AG04449 (cell line): ENCODE data around the gene THOC2.
"Not testable (repeated sequence)": the region's sequence is repeated elsewhere in the genome, so short reads cannot be mapped to it uniquely, and the experiment has no call there.

Source experiments
- CTCF ChIA-PET: fragments of 350-600 bp; formaldehyde crosslinking; extraction: SDS; loops from one replicate; lab custom pipeline; 2021; ENCODE audit warnings: antibody characterized with exemption; lab: Yijun Ruan, JAX
- POLR2A ChIA-PET: fragments of 400-600, 350-600 bp; formaldehyde crosslinking; extraction: SDS; loops from one replicate; lab custom pipeline; 2020; ENCODE audit warnings: antibody characterized with exemption, inconsistent platforms; lab: Yijun Ruan, JAX
- DNase-seq: peaks from one replicate; pipeline ENCODE4 v3.0.0-alpha.2; 2010; ENCODE audit warnings: low read depth, low spot score
- H3K4me3 ChIP-seq: 2 replicates; pipeline ENCODE4 v1.5.1; 2011; ENCODE audit warnings: low read depth, mild to moderate bottlenecking, control low read depth, low read length
- CTCF ChIP-seq: IDR thresholded peaks from one replicate; pipeline ENCODE4 v1.5.1; 2011; ENCODE audit warnings: mild to moderate bottlenecking, moderate library complexity, low read length, control low read depth, inconsistent platforms; ENCODE audit not compliant: insufficient read depth; ENCODE audit errors: missing control alignments

Gene THOC2

DNA sequence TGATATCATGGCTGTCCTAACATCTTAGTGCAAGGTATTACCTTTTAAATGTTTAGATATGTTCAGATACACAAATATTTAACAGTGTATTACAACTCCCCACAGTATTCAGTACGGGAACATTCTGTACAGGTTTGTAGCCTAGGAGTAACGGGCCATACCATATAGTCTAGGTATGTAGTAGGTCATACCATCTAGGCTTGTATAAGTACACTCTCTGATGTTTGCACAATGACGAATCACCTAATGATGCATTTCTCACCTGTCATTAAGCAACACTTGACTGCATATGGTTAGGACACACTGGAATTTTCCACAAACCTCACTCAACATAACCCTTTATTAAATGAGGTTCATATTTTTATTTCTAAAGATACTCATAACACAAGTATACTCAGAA, 67.7 kb downstream of the THOC2 start:
- no peak overlapping the region for H3K4me3 ChIP-seq
- no peak for TF ChIP-seq CTCF
- ChIA-PET CTCF (no interaction called here), POLR2A (no interaction called here)
- DNase-seq, result no peak

- DNase-seq, result peak; percentile 16
- POLR2A ChIA-PET, H3K4me3 ChIP-seq, CTCF ChIA-PET: not testable (repeated sequence)
Measured at GRCh38 chrX:123664467-123665167, 68.2 kb downstream of the THOC2 start.

DNA sequence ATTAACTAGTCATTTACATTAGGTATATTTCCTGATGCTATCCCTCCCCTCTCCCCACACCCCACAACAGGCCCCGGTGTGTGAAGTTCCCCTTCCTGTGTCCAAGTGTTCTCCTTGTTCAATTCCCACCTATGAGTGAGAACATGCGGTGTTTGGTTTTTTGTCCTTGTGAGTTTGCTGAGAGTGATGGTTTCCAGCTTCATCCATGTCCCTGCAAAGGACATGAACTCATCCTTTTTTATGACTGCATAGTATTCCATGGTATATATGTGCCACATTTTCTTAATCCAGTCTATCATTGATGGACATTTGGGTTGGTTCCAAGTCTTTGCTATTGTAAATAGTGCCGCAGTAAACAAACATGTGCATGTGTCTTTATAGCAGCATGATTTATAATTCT, 69.1 kb downstream of the THOC2 start:
- CTCF ChIA-PET, result not testable (repeated sequence)

GRCh38 chrX:123656507-123656906, 76.3 kb downstream of the THOC2 start:
- CTCF ChIA-PET, result not testable (repeated sequence)

More for the DNA sequence above, 69.1 kb downstream of the THOC2 start:
- H3K4me3 ChIP-seq, POLR2A ChIA-PET, DNase-seq: not testable (repeated sequence)

DNA sequence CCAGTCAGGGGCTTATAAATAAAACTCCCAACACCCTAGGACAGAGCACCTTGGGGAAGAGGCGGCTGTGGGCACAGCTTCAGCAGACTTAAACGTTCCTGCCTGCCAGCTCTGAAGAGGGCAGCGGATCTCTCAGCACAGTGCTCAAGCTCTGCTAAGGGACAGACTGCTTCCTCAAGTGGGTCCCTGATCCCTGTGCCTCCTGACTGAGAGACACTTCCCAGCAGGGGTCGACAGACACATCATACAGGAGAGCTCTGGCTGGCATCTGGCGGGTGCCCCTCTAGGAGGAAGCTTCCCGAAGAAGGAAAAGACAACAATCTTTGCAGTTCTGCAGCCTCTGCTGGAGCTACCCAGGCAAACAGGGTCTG, 84.1 kb downstream of the THOC2 start:
- CTCF ChIA-PET, POLR2A ChIA-PET, H3K4me3 ChIP-seq: not testable (repeated sequence)

More at GRCh38 chrX:123656507-123656906, 76.3 kb downstream of the THOC2 start:
- POLR2A ChIA-PET, DNase-seq, H3K4me3 ChIP-seq: not testable (repeated sequence)

DNA sequence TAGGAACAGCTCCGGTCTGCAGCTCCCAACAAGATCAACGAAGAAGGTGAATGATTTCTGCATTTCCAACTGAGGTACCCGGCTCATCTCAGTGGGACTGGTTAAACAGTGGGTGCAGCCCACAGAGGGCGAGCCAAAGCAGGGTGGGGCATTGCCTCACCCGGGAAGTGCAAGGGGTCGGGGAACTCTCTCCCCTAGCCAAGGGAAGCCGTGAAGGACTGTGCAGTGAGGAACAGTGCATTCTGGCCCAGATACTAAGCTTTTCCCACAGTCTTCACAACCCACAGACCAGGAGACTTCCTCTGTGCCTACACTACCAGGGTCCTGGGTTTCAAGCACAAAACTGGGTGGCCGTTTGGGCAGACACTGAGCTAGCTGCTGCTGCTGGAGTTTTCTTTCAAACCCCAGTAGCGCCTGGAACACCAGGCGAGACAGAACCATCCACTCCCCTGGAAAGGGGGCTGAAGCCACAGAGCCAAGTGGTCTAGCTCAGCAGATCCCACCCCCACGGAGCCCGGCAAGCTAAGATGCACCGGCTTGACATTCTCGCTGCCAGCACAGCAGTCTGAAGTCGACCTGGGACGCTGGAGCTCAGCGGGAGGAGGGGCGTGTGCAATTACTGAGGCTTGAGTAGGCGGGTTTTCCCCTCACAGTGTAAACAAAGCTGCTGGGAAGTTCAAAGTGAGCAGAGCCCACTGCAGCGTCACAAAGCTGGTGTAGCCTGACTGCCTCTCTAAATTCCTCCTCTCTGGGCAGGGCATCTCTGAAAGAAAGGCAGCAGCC, 84.6 kb downstream of the THOC2 start:
- ChIA-PET CTCF (no interaction called here), POLR2A (no interaction called here)
- TF ChIP-seq CTCF, result no peak
- no peak overlapping the region for H3K4me3 ChIP-seq
- peak; percentile 9 for DNase-seq

More for the DNA sequence above, 84.1 kb downstream of the THOC2 start:
- DNase-seq, result not testable (repeated sequence)

- ChIA-PET POLR2A (interaction anchor here (0.6 kb wide), 1 partner anchor 20 kb away, joined by 3 read pairs; no protein-coding TSS in a partner anchor), CTCF (no interaction called here)
- no peak for TF ChIP-seq CTCF
- no peak overlapping the region for H3K4me3 ChIP-seq
- DNase-seq, result no peak
Measured at GRCh38 chrX:123647244-123647643, 85.6 kb downstream of the THOC2 start.

GRCh38 chrX:123629502-123629901, 103.3 kb downstream of the THOC2 start:
- H3K4me3 ChIP-seq, result no peak overlapping the region
- no peak for DNase-seq
- no peak for TF ChIP-seq CTCF
- CTCF ChIA-PET, result no interaction called here
- POLR2A ChIA-PET, result no interaction called here
